Fibroblast of peridontal ligament (primary cell): ENCODE data around the gene CHRFAM7A.
"Not testable (repeated sequence)": the region's sequence is repeated elsewhere in the genome, so short reads cannot be mapped to it uniquely, and the experiment has no call there.

ENCODE experiments used
- DNase-seq: peaks from one replicate; pipeline ENCODE4 v3.0.0-alpha.2; 2010; ENCODE audit errors: extremely low read depth

The CHRFAM7A gene

DNA sequence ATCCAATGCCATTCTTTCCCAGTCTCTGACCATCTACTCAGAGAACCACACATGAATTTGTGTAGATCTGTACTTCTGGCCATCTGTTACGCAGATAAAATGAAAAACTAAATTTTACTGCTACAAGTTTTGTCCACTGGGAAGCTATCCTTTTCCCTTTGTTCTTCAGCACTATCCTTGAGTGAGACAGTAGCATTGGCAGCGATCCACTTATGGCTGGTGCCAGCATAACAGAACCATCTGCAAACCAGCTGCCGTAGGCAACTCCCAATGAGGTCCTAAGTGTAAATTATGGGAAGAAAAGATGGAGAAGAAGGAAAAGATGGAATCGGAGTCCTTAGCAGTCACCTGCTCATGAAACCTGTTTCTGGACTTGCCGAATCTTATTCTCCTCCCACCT is 72.3 kb downstream of the CHRFAM7A start:
- DNase-seq = not testable (repeated sequence)

DNA sequence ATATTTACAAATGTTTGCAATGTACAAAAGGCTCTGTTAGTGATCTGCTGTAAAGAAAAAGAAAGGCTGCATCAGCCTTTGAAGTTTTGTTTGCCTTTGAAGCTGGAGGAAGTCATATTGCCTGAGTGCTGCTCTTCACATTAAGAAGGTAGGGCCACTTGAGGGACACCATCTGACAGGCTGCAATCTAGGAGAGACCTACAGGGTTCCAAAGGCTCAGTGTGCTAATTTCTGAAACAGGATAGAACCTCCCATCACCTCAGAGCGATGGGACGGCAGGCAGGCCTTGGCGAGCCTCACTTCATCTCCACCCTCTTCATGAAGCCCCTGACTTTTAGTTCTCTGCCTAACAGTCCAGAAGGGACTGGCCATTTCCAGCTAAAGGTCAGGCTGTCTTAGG is 77.6 kb downstream of the CHRFAM7A start:
- DNase-seq = not testable (repeated sequence)

DNA sequence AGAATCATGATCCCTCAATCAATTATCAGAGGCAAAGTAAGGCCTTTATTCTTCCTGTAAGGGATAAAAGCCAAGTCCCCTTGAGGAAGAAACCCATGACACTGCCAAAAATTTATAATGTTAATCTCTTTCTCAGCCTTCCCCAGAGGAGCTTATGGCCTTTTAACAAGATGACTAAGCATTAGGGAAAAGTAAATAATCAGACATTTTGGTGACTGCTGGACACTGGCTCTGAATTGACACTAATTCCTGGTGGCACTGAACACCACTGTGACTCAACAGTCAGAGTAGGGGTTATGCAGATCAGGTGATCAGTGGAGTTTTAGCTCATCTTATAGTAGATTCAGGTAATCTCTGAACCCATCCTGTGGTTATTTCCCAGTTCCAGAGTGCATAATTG is 82.8 kb downstream of the CHRFAM7A start:
- not testable (repeated sequence) for DNase-seq
